OCI-LY7 (cell line): ENCODE measurements around the gene STAM2. TPM values are rescaled to one million over a fixed set of nuclear protein-coding genes. Genes with fewer than 3 reads are reported as not detected.

Experiments
- BruUV-seq: library from RNA; stranded (reverse); fragments of 400-500 nt; replicated peaks from 2 replicates; lab custom pipeline; 2021; lab: Mats Ljungman, UMichigan
- CTCF ChIA-PET: fragments of 300-600 bp; sonication (Branson Sonifier 250); formaldehyde crosslinking; loops from one replicate; lab custom pipeline; 2022; ENCODE audit warnings: antibody characterized with exemption; ENCODE audit not compliant: unreplicated experiment; lab: Charles Lee
- POLR2A ChIA-PET: fragments of 300-600 bp; sonication (Branson Sonifier 250); formaldehyde crosslinking; loops from one replicate; lab custom pipeline; 2022; ENCODE audit warnings: antibody characterized with exemption; lab: Charles Lee
- DNase-seq: peaks from one replicate; pipeline ENCODE4 v3.0.0-alpha.2; 2015; ENCODE audit warnings: low spot score
- H2AFZ ChIP-seq: fragments of 200-600 bp; sonication (generic), shearing (Covaris generic); 2 replicates; pipeline ENCODE4 v1.6.1; 2014; ENCODE audit warnings: mild to moderate bottlenecking, antibody characterized with exemption, low read length, moderate library complexity
- H3K27ac ChIP-seq: fragments of 200-600 bp; sonication (generic); 2 replicates; pipeline ENCODE4 v1.5.1; 2014; ENCODE audit warnings: mixed run types, low read depth, mild to moderate bottlenecking, moderate library complexity, low read length, inconsistent platforms; ENCODE audit not compliant: poor library complexity, severe bottlenecking
- H3K36me3 ChIP-seq: fragments of 200-600 bp; sonication (generic); 2 replicates; pipeline ENCODE4 v1.6.1; 2014; ENCODE audit warnings: mild to moderate bottlenecking, antibody characterized with exemption, low read length, moderate library complexity, mixed read lengths; ENCODE audit not compliant: insufficient read depth
- H3K4me1 ChIP-seq: fragments of 200-600 bp; sonication (generic); 2 replicates; pipeline ENCODE4 v1.5.1; 2014; ENCODE audit warnings: mild to moderate bottlenecking, low read length; ENCODE audit not compliant: insufficient read depth, poor library complexity, severe bottlenecking
- H3K4me2 ChIP-seq: fragments of 200-600 bp; sonication (generic); 2 replicates; pipeline ENCODE4 v1.6.1; 2014; ENCODE audit warnings: mild to moderate bottlenecking, low read length
- H3K4me3 ChIP-seq: fragments of 200-600 bp; sonication (generic); 2 replicates; pipeline ENCODE4 v1.5.1; 2014; ENCODE audit warnings: mild to moderate bottlenecking, low read depth, low read length; ENCODE audit not compliant: poor library complexity, severe bottlenecking
- H3K79me2 ChIP-seq: fragments of 200-600 bp; sonication (generic); 2 replicates; pipeline ENCODE4 v1.6.1; 2016; ENCODE audit warnings: low read depth, mild to moderate bottlenecking, low read length, moderate library complexity, mixed read lengths; ENCODE audit not compliant: insufficient read depth
- H3K9me2 ChIP-seq: fragments of 200-600 bp; sonication (generic); 2 replicates; pipeline ENCODE4 v1.6.1; 2016; ENCODE audit warnings: mild to moderate bottlenecking, low read length, mixed read lengths; ENCODE audit not compliant: insufficient read depth
- H3K9me3 ChIP-seq: fragments of 200-600 bp; sonication (generic); 2 replicates; pipeline ENCODE4 v1.6.1; 2014; ENCODE audit warnings: mild to moderate bottlenecking, mixed run types, low read length, mixed read lengths
- H4K20me1 ChIP-seq: fragments of 200-600 bp; sonication (generic); 2 replicates; pipeline ENCODE4 v1.6.1; 2014; ENCODE audit warnings: mild to moderate bottlenecking, antibody characterized with exemption, low read length, moderate library complexity, mixed read lengths; ENCODE audit not compliant: insufficient read depth
- CTCF ChIP-seq: fragments of 200-600 bp; sonication (generic); conservative IDR thresholded peaks from 2 replicates; pipeline ENCODE4 v1.5.1; 2014; ENCODE audit warnings: mild to moderate bottlenecking, antibody characterized with exemption, low read length, moderate library complexity, mixed read lengths
- EZH2phosphoT487 ChIP-seq: fragments of 200-600 bp; sonication (generic); IDR thresholded peaks from 2 replicates; pipeline ENCODE4 v1.6.1; 2018; ENCODE audit warnings: low read depth, borderline replicate concordance, mild to moderate bottlenecking, mixed run types, antibody characterized with exemption, low read length, moderate library complexity, mixed read lengths
- intact Hi-C: fragments of 100-400 bp; cut with micrococcal nuclease; formaldehyde crosslinking; loops from one replicate; pipeline ENCODE4 v1.10.0; 2022; ENCODE audit not compliant: unreplicated experiment
- total RNA-seq, 2 experiments: library from RNA; depleted of rRNA in 1 of 2; stranded (reverse); fragments of >200 nt in 1 of 2; shearing (Covaris generic) in 1 of 2; gene quantifications; 2 replicates each; pipeline ENCODE4 v1.2.3, GENCODE V29; 2014 to 2022

STAM2 gene
- total RNA-seq, 2 experiments from 2014 or later = 17.7 to 22.1 TPM

- Histone ChIP-seq H3K4me3 (no peak overlapping the region), H3K4me1 (no peaks in the 10 kb centered on the region), H2AFZ (no peak overlapping the region), H4K20me1 (no peaks in the 10 kb centered on the region), H3K36me3 (peaks cover 21% of the 10 kb centered on the region), H3K4me2 (no peak overlapping the region), H3K9me3 (no peaks in the 10 kb centered on the region), H3K27ac (no peak overlapping the region), H3K9me2 (no peaks in the 10 kb centered on the region), H3K79me2 (no peaks in the 10 kb centered on the region)
- intact Hi-C loops = no loop called here
- TF ChIP-seq CTCF (no peak), EZH2phosphoT487 (no peak)
- CTCF ChIA-PET = no interaction called here
- no peak for DNase-seq
- no TSS peak for BruUV-seq
- POLR2A ChIA-PET = interaction anchor here (0.8 kb wide), 1 partner anchor 15 kb away, joined by 4 read pairs; no protein-coding TSS in a partner anchor
Measured at GRCh38 chr2:152122161-152122560, 53.4 kb downstream of the STAM2 start.

GRCh38 chr2:152120430-152120829 lies 55.1 kb downstream of the STAM2 start:
- Histone ChIP-seq H3K9me2 (no peaks in the 10 kb centered on the region), H3K4me1 (no peaks in the 10 kb centered on the region), H3K4me3 (no peak overlapping the region), H2AFZ (no peak overlapping the region), H3K79me2 (no peaks in the 10 kb centered on the region), H3K27ac (no peak overlapping the region), H3K36me3 (peaks cover 11% of the 10 kb centered on the region), H4K20me1 (no peaks in the 10 kb centered on the region), H3K4me2 (no peak overlapping the region), H3K9me3 (no peaks in the 10 kb centered on the region)
- DNase-seq = no peak
- ChIA-PET POLR2A (interaction anchor here (0.6 to 1.1 kb wide), 3 partner anchors 36 to 433 kb away, joined by 3 to 6 read pairs (median 3); no protein-coding TSS in a partner anchor), CTCF (no interaction called here)
- no peak for TF ChIP-seq EZH2phosphoT487
- TF ChIP-seq CTCF = no peak
- intact Hi-C loops = no loop called here
- BruUV-seq = no TSS peak

GRCh38 chr2:152115952-152116351 lies 59.6 kb downstream of the STAM2 start:
- no peak overlapping the region for H3K4me2 ChIP-seq
- H4K20me1 ChIP-seq = no peaks in the 10 kb centered on the region
- intact Hi-C loops = no loop called here
- BruUV-seq = no TSS peak
- TF ChIP-seq CTCF = no peak
- no peak for TF ChIP-seq EZH2phosphoT487
- H3K4me1 ChIP-seq = no peaks in the 10 kb centered on the region
- ChIA-PET CTCF (no interaction called here), POLR2A (interaction anchor here (0.7 kb wide), 2 partner anchors 258 to 361 kb away, joined by 4 to 5 read pairs; no protein-coding TSS in a partner anchor)
- no peaks in the 10 kb centered on the region for H3K79me2 ChIP-seq
- H3K4me3 ChIP-seq = no peak overlapping the region
- no peaks in the 10 kb centered on the region for H3K9me3 ChIP-seq
- H3K9me2 ChIP-seq = no peaks in the 10 kb centered on the region
- no peaks in the 10 kb centered on the region for H3K36me3 ChIP-seq
- DNase-seq = no peak
- H2AFZ ChIP-seq = no peak overlapping the region
- no peak overlapping the region for H3K27ac ChIP-seq
